ENCODE measurements around the gene RFX4.

Gene RFX4

DNA sequence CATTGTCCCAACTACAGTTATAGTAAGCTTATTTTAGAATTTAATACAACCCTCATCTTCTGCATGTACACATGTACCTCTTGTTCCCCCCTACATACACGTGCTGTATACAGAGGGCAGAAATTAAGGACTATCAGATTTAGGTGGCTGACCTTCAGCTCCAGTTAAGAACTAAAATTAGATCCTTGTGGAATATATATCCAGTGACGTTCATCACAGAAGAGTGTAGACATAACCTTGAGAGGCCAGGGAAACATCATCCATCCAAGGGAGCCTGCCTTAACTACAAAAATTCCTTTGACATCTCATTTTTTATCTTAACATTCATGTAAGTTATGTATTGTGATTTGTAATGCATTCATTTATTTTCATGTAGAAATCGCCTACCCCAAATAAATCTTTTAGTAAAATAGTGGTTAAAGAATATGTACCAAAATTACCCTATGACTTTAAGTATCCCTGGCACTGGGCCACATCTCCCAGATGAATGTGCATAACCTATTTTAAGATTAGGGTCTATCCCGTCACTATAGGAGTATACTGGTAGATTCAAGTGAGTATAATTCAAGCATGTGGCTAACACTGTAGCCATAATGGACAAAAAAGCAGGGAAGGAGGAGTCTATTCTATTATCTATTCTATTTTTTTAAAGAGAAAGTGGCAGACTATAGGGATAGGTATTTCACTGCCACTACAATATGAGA lies 219.2 kb downstream of the RFX4 start:
- Histone ChIP-seq H3K9me3 (ENCODE audit: control insufficient read depth in 5 of 5, low read length in 5 of 5) (no peaks in the 10 kb centered on the region), H3K4me1 (ENCODE audit: control insufficient read depth in 5 of 5, insufficient read depth in 5 of 5, low read length in 5 of 5) (no peaks in the 10 kb centered on the region), H3K27me3 (ENCODE audit: control insufficient read depth in 5 of 5, insufficient read depth in 4 of 5, low read length in 5 of 5) (no peaks in the 10 kb centered on the region), H3K27ac (ENCODE audit: low read depth, low read length) (no peak overlapping the region), H3K36me3 (ENCODE audit: control insufficient read depth in 5 of 5, insufficient read depth in 5 of 5, low read length in 5 of 5) (peaks cover 8 to 20% (median 9%) of the 10 kb centered on the region in 5 donors), H3K9ac (ENCODE audit: low read length in 5 of 5) (no peak overlapping the region), H3K4me3 (ENCODE audit: low read depth in 1 of 5, low read length in 5 of 5) (no peak overlapping the region)

DNA sequence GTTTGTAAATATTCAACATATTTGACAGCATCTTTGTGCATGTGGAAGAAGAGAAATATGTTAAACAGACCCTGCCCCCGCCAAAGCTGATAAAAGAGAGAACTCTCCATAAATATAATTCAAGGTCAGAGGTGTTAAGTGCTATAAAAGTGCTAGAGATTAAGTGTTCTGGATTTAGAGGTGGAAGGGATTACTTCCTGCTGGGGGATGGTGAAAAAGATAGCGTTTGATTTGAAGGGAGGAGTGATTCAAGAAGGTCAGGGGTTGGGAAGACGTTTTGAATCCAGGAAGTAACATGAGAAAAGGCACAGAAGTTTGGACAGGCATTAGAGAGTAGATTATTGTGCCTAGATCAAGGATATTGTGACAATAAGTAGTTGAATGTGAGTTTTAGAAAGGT lies 221.9 kb downstream of the RFX4 start:
- peaks cover 8 to 18% (median 9%) of the 10 kb centered on the region in 5 donors for H3K36me3 ChIP-seq (ENCODE audit: control insufficient read depth in 5 of 5, insufficient read depth in 5 of 5, low read length in 5 of 5)
- no peak overlapping the region for H3K4me3 ChIP-seq (ENCODE audit: low read depth in 1 of 5, low read length in 5 of 5)
- H3K9ac ChIP-seq (ENCODE audit: low read length in 5 of 5): no peak overlapping the region
- no peak overlapping the region for H3K27ac ChIP-seq (ENCODE audit: low read depth, low read length)
- no peaks in the 10 kb centered on the region for H3K27me3 ChIP-seq (ENCODE audit: control insufficient read depth in 5 of 5, insufficient read depth in 4 of 5, low read length in 5 of 5)
- H3K4me1 ChIP-seq (ENCODE audit: control insufficient read depth in 5 of 5, insufficient read depth in 5 of 5, low read length in 5 of 5): no peaks in the 10 kb centered on the region
- H3K9me3 ChIP-seq (ENCODE audit: control insufficient read depth in 5 of 5, low read length in 5 of 5): no peaks in the 10 kb centered on the region

All from subcutaneous abdominal adipose tissue (tissue), 5 donors.